GM12878 (cell line): ENCODE measurements around the gene METTL8. TPM values are rescaled to one million over a fixed set of nuclear protein-coding genes. Genes with fewer than 3 reads are reported as not detected.

Experiments
- CREB1 ChIP-seq: IDR thresholded peaks from 2 replicates; pipeline ENCODE4 v1.6.1; 2012; ENCODE audit warnings: low read depth, mild to moderate bottlenecking, inconsistent platforms
- CUX1 ChIP-seq: IDR thresholded peaks from 2 replicates; pipeline ENCODE4 v1.6.1; 2012; ENCODE audit warnings: improper control_type of control experiment, low read depth, low read length; ENCODE audit not compliant: insufficient replicate concordance
- E2F8 ChIP-seq: fragments of 450-650 bp; IDR thresholded peaks from 2 replicates; pipeline ENCODE4 v1.6.1; 2018; ENCODE audit warnings: mild to moderate bottlenecking, low read depth, moderate library complexity; ENCODE audit not compliant: partially characterized antibody
- EED ChIP-seq: sonication (generic); IDR thresholded peaks from 2 replicates; pipeline ENCODE4 v1.6.1; 2016; ENCODE audit warnings: antibody characterized with exemption, low read depth
- EP300 ChIP-seq, 2 experiments: fragments of 150-350 bp in 1 of 2; IDR thresholded peaks; 2 replicates each; pipeline ENCODE4 v1.6.1; 2011 to 2012; ENCODE audit warnings: low read depth in 2 of 2, low read length in 2 of 2, borderline replicate concordance in 1 of 2, improper control_type of control experiment in 1 of 2, inconsistent platforms in 1 of 2; ENCODE audit not compliant: control insufficient read depth in 1 of 2
- FOXM1 ChIP-seq: IDR thresholded peaks from 2 replicates; pipeline ENCODE4 v1.6.1; 2012; ENCODE audit warnings: low read depth, mild to moderate bottlenecking, inconsistent platforms, low read length, moderate library complexity
- JUNB ChIP-seq: IDR thresholded peaks from 2 replicates; pipeline ENCODE4 v1.6.1; 2016; ENCODE audit warnings: antibody characterized with exemption, mild to moderate bottlenecking
- JUND ChIP-seq: IDR thresholded peaks from 2 replicates; pipeline ENCODE4 v1.6.1; 2012; ENCODE audit warnings: low read depth, mild to moderate bottlenecking, low read length, improper control_type of control experiment, moderate library complexity
- MTA2 ChIP-seq: fragments of 450-650 bp; IDR thresholded peaks from 2 replicates; pipeline ENCODE4 v1.6.1; 2016; ENCODE audit warnings: low read depth, mild to moderate bottlenecking, moderate library complexity
- POLR2A ChIP-seq: IDR thresholded peaks from 2 replicates; pipeline ENCODE4 v1.6.1; 2011; ENCODE audit warnings: low read depth, mild to moderate bottlenecking, low read length
- RFX5 ChIP-seq: IDR thresholded peaks from 2 replicates; pipeline ENCODE4 v1.6.1; 2011; ENCODE audit warnings: low read depth, low read length, improper control_type of control experiment
- SREBF2 ChIP-seq: IDR thresholded peaks from 2 replicates; pipeline ENCODE4 v1.6.1; 2012; ENCODE audit warnings: mild to moderate bottlenecking, low read length
- polyA plus RNA-seq, 11 experiments: library from polyadenylated mRNA; depleted of rRNA in 4 of 11; unstranded in 6 of 11; stranded (reverse) in 5 of 11; fragments of >200 nt; fragmentation: Nextera tagmentation in 4 of 11; fragmentation: Illumina TruSeq in 1 of 11; extraction: Ambion mirVana in 4 of 11; extraction: Trizol in 1 of 11; gene quantifications; 1 replicate in 1 of 11; 2 replicates in 10 of 11; pipeline versions ENCODE4 v1.2.1 to v1.2.3, GENCODE V29; 2011 to 2016; ENCODE audit warnings: inconsistent platforms in 2 of 11, missing spikeins in 2 of 11, low read depth in 1 of 11
- total RNA-seq, 4 experiments: library from RNA; depleted of rRNA in 3 of 4; stranded (reverse); fragments of >200 nt in 3 of 4; fragmentation: Illumina TruSeq in 1 of 4; extraction: Trizol in 1 of 4; gene quantifications; 2 replicates each; pipeline versions ENCODE4 v1.2.1 to v1.2.3, GENCODE V29; 2013 to 2021
- TF ChIP-seq, protein P1 (sequence below): fragments of 450-650 bp; IDR thresholded peaks from 2 replicates; pipeline ENCODE4 v1.6.1; 2017; ENCODE audit warnings: borderline replicate concordance
- TF ChIP-seq, protein P2 (sequence below): fragments of 450-650 bp; IDR thresholded peaks from 2 replicates; pipeline ENCODE4 v1.6.1; 2017; ENCODE audit warnings: mild to moderate bottlenecking, low read depth, inconsistent platforms; ENCODE audit not compliant: poor library complexity, severe bottlenecking
- TF ChIP-seq, protein P3 (sequence below): fragments of 450-650 bp; IDR thresholded peaks from 2 replicates; pipeline ENCODE4 v1.6.1; 2016; ENCODE audit warnings: mild to moderate bottlenecking

METTL8 gene
- total and polyA plus RNA-seq, 10 of the 15 experiments (the other 5 are each of a cell fraction or from before 2014, with no cell fraction given), result 30.8 to 96.3 (median 51.5) TPM

DNA sequence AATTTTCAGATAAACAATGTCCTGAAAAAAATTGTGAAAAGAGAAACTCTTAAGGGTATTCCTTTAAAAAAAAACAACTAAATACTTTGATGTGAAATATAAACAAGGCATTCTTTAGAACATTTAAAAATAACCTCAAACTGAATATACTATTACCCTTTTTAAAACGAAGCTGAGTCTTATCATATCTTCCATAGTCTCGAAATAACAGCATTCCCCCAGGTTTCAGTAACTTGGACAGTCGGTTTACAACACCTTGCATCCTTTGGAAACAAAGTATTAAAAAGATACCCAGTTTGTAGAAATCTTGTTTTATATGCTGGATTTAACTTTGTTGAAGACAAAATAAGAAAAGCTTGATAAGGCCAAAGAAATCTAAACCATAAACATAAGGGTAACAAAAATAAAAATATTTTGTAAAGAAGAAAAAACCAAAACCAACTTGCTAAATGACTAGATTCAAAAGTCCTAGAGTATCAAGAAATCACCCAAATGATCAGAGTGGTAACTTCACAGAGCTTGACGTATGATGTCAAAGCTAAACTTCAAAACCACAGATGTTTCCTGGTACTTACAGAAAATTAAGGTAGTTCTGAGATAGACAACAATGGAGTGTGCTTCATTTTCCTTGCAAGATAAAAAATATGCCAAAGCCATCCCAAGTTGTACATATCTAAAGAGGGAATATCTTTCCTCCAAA, 107.8 kb downstream of the METTL8 start (continued):
- TF ChIP-seq CUX1 (no peak), EED (0 out of 2 replicates have a peak, but pooled peaks have one; percentile 57), MTA2 (peak; percentile 78), JUNB (peak; percentile 93), CREB1 (peak; percentile 81), RFX5 (no peak), E2F8 (peak; percentile 18), EP300 (IDR thresholded peaks at IDR 0.05; ENCODE audit: borderline replicate concordance in 1 of 2, control insufficient read depth in 1 of 2, low read depth in 2 of 2, low read length in 2 of 2) (peak; percentile 61 to 62; a peak in 2 of 4 replicates), SREBF2 (no peak), JUND (peak; percentile 59; the same call in 1 of the 2 replicates), POLR2A (no peak), FOXM1 (peak; percentile 71; the same call in 1 of the 2 replicates)
- TF ChIP-seq, protein P1, sequence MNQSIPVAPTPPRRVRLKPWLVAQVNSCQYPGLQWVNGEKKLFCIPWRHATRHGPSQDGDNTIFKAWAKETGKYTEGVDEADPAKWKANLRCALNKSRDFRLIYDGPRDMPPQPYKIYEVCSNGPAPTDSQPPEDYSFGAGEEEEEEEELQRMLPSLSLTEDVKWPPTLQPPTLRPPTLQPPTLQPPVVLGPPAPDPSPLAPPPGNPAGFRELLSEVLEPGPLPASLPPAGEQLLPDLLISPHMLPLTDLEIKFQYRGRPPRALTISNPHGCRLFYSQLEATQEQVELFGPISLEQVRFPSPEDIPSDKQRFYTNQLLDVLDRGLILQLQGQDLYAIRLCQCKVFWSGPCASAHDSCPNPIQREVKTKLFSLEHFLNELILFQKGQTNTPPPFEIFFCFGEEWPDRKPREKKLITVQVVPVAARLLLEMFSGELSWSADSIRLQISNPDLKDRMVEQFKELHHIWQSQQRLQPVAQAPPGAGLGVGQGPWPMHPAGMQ, result no peak
- TF ChIP-seq, protein P2, sequence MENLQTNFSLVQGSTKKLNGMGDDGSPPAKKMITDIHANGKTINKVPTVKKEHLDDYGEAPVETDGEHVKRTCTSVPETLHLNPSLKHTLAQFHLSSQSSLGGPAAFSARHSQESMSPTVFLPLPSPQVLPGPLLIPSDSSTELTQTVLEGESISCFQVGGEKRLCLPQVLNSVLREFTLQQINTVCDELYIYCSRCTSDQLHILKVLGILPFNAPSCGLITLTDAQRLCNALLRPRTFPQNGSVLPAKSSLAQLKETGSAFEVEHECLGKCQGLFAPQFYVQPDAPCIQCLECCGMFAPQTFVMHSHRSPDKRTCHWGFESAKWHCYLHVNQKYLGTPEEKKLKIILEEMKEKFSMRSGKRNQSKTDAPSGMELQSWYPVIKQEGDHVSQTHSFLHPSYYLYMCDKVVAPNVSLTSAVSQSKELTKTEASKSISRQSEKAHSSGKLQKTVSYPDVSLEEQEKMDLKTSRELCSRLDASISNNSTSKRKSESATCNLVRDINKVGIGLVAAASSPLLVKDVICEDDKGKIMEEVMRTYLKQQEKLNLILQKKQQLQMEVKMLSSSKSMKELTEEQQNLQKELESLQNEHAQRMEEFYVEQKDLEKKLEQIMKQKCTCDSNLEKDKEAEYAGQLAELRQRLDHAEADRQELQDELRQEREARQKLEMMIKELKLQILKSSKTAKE, result peak; percentile 67
- TF ChIP-seq, protein P3, sequence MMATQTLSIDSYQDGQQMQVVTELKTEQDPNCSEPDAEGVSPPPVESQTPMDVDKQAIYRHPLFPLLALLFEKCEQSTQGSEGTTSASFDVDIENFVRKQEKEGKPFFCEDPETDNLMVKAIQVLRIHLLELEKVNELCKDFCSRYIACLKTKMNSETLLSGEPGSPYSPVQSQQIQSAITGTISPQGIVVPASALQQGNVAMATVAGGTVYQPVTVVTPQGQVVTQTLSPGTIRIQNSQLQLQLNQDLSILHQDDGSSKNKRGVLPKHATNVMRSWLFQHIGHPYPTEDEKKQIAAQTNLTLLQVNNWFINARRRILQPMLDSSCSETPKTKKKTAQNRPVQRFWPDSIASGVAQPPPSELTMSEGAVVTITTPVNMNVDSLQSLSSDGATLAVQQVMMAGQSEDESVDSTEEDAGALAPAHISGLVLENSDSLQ, result peak; percentile 61
